Astrocyte (in vitro differentiated cells and primary cell): ENCODE data around the gene SRGAP1.

Experiments
- EZH2 ChIP-seq: IDR thresholded peaks from 2 replicates; pipeline ENCODE4 v1.6.1; 2012; ENCODE audit warnings: mild to moderate bottlenecking, low read length, inconsistent platforms; ENCODE audit not compliant: insufficient read depth
- TF ChIP-seq, protein P1 (sequence below): IDR thresholded peaks from 2 replicates; pipeline ENCODE4 v1.5.1; 2011; ENCODE audit warnings: low read depth, mild to moderate bottlenecking, inconsistent platforms, low read length, moderate library complexity; ENCODE audit not compliant: insufficient read depth

DNA sequence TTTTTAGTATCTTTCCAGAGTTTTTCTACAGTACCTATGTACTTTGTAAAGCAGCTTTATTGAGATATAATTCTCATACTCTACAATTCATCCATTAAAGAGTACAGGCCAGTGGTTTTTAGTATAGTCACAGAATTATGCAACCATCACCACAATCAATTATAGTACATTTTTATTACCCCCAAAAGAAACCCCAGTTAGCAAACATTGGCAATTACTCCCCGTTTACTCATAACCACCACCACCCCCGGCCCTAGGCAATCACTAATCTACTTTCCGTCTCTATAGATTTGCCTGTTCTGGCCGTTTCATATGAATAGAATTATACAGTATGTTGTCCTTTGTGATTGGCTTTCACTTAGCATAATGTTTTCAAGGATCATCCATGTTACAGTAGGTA lies 257.8 kb downstream of the SRGAP1 start:
- TF ChIP-seq, protein P1, sequence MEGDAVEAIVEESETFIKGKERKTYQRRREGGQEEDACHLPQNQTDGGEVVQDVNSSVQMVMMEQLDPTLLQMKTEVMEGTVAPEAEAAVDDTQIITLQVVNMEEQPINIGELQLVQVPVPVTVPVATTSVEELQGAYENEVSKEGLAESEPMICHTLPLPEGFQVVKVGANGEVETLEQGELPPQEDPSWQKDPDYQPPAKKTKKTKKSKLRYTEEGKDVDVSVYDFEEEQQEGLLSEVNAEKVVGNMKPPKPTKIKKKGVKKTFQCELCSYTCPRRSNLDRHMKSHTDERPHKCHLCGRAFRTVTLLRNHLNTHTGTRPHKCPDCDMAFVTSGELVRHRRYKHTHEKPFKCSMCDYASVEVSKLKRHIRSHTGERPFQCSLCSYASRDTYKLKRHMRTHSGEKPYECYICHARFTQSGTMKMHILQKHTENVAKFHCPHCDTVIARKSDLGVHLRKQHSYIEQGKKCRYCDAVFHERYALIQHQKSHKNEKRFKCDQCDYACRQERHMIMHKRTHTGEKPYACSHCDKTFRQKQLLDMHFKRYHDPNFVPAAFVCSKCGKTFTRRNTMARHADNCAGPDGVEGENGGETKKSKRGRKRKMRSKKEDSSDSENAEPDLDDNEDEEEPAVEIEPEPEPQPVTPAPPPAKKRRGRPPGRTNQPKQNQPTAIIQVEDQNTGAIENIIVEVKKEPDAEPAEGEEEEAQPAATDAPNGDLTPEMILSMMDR: no peak
- TF ChIP-seq EZH2: no peak
